OCI-M2 (cell line): Measurements from ENCODE around the gene ZBED4.

ENCODE experiments used
- DNase-seq: peaks from one replicate; lab custom pipeline; 2025; ENCODE audit not compliant: unreplicated experiment; lab: John Stamatoyannopoulos, UW

ZBED4 gene

DNA sequence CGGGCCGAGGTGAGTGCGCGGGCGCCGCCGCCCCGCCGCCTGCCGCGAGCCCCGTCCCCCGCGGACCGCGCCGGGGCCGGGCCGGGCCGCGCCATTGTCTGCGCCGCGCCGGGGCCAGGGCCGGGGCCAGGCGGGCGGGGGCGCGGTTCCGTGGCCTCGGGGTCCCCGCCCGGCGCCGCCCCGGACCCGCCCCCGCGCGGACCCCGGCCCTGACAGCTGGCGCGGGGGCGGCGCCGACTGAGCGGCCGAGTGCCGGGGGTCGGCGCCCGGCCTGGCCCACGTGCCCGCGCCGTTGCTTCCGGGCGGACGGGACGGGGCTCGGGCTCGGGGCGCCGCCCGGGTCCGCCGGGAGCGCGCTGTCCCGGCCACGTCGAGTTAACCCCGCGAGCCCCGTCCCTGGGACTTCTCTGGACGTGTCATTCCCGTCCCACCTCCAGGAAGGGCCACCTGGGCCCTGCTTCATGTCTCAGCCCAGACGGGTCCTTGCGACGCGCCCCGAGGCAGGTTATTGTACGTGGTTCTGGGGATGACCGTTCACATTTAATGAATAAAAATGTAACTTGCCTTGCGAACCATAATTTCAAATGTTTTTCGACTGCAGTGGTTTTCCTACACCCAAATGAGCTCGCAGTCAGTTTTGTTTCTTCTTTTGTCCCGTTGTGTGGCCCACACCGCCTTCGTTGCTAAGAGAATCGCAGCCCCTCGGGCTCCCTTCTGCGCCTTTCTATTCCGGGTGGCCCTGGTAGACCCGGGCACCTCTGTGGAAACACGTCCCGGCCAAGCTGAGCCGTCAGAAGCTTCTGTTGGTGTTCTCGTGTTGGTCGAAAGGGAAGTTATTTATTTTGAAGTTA lies 562 bp downstream of the ZBED4 start:
- no peak for DNase-seq

DNA sequence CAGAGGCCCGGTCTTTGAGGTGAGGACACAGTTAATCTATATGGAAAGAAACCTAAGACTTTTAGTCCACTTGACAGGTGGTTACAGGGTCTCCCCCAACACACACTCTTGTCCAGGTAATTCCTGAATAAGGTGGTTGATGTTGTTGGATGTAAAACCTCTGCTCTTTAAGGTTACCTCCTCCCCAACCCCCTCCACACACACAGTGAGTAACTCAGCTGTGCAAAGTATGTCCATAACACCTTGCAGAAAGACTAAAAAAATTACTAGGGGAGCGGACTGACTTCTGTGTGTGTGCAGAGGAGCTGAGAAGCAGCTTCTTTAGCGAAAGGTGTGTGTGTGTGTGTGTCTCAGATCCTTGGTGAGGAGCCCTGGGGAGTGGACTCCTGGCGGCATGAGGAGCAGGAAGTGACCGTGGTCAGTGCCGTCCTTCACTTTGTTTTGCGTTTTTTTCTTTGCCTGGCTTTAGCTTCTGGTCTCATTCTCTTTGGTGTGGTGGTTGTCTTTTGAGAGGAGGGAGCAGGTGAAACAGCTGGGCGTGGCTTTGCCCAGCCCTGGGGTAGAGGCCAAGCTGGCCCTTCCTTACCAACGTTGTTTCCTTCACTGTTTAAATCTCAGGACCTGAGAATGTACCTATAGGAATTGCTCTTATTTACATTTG lies 1.7 kb downstream of the ZBED4 start:
- no peak for DNase-seq

DNA sequence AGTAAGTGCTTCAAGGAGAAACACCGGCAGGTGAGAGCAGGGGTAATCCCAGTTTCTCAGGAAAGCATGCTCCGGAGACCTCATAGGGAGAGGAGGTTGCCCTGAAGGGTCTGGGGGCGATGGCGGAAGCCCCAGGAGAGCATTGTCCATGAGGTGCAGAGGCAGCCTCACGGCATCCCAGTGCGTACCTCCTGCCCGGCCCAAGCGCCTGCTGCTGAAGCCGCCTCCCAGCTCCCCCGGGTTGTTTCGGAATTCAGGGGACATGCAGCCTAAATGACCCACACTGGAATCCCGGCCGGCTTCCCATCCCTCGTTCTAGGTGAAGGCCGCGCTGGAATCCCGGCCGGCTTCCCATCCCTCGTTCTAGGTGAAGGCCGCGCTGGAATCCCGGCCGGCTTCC lies 2.7 kb downstream of the ZBED4 start:
- DNase-seq = no peak

DNA sequence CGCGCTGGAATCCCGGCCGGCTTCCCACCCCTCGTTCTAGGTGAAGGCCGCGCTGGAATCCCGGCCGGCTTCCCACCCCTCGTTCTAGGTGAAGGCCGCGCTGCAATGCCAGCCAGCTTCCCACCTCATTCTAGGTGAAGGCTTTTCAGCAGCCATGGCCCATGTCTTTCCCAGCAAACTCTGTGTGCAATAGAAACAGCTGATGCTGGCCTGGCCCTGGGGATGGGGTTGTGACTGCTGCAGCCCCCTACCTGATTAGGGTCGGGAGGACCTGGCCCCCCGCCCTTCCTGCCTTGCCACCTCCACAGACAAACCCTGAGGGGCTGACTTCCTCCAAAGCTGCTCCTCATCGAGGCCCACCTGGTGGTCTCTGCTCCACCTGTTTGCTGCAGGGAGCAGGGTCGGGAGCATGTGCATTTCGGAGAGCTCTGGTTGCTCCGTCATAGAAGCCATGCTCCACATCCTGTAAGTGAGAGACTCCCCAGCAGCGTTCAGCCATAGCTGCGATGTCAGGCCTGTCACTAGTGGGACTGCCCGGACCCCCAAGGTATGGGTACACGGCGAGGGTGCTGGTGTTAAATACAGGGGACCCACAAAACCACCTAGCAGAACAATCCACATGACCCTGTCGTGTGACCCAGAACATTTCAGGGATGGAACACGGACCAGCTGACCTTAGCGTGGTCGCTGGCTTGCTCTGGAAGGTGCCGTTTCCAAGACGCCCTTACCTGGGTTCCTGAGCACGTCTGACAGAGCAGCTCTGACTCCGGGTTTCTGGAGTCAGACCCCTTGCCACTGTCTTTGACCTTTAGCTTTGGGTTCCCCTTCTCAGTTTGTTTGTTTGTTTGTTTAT lies 3.3 kb downstream of the ZBED4 start:
- DNase-seq = no peak

DNA sequence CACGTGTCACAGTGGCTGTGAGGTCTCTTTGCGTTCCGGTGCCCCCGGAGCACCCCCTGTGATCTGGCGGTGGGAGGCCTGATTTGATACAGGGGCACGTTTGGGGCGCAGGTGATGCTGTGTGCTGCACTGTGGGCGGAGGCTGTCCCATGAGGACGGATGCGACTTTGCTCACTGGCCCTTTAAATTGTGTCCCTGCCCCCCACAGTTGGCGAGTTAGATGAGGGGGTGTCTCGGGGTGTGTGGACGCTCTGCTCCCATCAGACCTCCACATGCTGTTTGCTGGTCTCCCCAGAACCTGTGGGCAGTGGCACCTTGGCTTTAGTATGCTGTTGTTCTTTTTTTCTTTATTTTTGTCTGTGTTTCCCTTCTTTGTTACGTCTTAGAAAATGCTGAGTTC lies 5.2 kb downstream of the ZBED4 start:
- DNase-seq = no peak

DNA sequence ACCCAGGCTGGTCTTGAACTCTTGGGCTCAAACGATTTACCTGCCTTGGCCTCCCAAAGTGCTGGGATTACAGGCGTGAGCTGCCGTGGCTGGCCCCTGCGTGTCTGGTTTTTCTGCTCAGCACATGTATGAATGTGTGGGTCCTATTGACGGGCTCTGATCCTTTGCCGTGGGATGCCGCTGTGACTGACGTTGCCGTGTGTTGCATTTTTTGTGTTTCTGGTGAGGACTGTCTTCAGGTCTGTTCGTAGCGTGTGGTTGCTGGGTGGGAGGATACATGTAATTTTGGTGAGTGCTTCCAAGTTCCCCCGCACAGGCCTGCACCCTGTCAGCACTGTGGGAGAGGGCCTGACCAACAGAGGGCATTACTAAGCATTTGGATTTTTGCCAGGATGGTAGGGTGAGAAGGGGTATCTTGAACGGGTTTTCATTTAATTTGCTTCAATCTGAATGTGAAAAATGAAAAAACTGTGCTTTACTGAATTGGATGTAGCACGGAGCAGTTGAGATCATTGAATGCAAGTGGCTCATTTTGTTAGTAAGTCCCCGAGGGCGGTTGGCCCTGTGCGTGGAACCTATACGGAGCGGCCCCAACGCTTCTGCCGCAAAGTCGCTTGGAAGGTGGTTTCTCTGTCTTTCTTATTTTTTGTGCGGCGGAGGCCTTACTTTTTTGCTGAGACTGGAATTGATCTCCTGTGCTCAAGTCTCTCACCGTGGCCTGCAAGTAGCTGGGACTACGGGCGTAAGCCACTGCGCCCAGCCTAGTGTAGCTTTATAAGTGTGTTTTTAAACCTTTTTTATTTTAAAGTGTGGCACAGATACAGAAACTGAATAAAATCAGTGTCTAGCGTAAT lies 8.2 kb downstream of the ZBED4 start:
- no peak for DNase-seq

DNA sequence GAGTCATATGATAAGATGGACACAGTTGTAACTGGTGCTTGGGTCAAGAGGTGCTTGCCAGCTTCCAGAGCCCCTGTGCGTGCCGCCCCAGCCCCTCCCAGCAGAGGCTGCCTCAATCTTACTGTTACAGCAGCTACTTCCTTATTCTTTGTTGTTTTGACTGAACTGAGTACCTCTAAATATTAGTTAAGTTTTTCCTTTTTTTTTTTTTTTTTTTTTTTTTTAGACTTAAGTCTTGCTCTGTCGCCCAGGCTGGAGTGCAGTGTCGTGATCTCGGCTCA lies 8.8 kb downstream of the ZBED4 start:
- DNase-seq = no peak

DNA sequence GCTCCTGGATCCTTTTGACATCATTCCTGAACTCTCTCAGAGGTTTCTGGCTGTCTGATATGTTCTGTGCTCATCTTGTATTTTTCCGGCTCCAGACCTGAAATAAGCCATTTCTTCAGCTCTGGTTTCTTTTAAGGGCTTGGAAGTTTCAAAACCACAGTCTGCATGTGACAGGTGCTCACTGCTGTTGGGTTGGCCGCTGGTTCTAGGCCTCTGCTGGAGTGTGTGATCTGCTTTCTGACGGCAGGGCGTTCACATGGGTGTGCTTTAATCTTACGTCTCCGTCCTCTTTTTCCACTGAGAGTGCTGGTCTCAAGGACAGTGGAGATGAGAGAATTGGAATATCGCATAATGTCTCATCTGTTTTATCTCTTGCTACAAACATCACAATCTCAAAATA lies 10.3 kb downstream of the ZBED4 start:
- no peak for DNase-seq

DNA sequence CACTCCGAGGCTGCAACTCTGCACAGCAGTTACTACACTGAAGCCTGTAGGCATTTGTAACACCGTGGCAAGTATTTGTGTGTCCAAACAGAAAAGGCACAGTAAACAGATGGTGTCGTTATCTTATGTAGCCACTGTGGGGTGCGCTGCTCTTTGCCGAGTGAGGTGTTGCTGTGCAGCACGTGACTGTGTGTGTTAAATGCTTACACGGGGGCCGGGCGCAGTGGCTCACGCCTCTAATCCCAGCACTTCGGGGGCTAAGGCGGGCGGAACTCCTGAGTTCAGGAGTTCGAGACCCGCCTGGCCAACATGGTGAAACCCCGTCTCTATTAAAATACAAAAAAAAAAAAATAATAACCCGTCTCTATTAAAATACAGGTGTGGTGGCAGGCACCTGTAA lies 11.5 kb downstream of the ZBED4 start:
- no peak for DNase-seq

DNA sequence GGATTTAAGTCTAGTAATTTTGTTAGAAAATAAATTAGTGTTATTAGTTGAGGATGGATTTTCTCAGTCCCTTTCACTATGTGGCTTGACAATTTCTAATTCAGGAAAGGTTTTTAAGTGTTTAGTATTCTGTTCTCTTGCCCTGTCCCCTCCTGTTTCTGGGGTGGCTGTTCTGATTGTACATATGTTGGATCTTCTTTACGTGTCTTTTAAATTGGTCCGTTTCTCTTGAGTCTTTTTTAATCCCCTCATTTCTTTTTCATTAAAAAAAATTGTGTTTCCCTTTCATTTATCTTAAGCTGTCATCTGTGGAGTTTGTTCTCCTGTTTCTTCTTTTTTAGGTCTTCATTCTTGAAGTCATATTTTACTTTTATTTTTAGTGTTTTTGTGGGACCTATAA lies 12.5 kb downstream of the ZBED4 start:
- no peak for DNase-seq

DNA sequence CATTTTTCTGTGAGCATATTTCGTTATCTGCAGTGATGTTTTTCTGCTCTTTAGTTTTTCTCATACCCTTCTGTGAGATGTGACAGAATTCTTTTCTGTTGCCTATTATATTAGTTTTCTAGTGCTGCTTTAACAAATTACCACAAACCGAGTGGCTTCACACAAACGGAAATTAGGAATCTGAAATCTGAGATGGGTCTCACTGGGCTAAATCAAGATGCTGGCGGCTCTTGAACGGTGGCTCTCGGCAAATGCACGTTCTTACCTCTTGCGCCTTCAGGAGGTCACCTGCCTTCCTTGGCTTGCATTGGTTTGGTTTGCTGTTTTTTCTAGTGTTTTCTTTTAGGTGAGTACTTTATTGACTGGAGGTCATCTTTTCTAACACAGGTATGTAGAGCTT lies 13.0 kb downstream of the ZBED4 start:
- no peak for DNase-seq

DNA sequence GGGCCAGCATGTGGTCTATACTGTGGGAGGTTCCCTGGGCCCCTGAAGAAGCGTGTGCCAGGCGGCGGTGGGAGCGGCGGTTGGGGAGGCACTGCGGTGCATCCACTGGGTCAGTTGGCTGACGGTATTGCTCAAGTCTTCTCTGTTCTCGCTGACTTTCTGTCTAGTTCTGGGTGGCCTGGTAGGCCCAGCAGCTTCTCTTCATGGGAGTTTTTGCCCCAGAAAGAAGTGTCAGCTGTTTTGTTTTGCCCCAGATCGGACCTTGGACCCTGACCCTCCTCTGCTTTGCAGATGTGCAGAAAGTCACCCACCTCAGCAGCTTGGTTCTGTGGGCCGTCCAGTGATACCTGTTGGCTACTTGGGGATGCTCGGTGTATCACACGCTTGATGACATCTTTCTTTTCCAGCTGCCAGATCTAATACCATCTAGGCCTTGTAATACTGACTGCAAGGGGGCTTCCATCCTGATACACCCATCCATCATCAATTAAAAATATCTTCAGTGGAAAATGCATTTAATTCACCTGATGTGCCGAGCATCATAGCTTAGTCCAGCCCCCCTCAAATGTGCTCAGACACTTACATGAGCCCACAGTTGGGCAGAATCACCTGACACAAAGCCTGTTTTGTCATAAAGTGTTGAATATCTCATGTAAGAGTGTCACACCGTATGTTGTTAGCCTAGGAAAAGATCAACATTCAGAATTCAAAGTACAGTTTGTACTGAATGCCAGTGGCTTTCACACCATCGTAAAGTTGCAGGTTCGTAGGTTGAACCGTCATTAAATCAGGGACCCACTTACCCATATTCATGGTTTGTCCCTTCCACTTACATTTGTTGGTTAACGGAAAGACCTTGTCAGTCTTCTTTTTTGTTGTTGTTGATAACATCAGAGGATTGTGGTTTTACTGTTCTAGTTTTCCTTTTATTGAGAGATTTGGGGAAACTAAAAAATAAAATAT lies 13.9 kb downstream of the ZBED4 start:
- no peak for DNase-seq

DNA sequence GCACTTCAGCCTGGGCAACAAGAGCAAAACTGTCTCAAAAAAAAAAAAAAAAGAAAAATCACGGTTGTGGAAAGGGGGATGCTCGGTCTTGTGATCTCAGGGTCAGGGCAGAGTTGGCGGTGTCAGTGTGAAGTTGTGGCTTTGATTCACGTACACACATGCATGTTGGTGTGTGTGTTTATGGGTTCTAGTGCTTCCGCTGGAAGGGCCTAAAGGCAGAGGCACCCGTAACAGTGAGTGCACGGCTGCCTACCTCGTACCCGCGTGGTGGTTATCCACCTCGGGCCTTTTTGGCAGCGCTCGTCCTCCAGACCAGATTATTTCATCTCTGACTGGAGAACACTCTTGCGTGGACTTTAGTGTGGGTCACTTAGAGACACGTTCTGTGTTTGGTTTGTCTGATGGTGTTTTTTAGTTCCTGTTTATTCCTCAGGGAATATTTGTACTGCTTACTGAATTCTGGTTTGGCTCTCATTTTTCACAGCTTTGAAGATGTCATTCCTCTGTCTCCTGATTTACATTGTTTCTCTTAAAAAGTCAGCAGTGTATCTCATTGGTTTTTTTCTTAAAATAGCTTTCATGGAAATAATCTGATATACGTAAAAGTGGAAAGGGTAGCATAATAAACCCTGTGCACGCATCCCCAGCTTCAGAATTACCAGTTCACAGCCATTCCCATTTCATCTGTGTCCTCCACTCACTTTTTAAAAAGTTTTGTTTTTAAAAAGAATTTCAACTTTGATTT lies 15.6 kb downstream of the ZBED4 start:
- no peak for DNase-seq

DNA sequence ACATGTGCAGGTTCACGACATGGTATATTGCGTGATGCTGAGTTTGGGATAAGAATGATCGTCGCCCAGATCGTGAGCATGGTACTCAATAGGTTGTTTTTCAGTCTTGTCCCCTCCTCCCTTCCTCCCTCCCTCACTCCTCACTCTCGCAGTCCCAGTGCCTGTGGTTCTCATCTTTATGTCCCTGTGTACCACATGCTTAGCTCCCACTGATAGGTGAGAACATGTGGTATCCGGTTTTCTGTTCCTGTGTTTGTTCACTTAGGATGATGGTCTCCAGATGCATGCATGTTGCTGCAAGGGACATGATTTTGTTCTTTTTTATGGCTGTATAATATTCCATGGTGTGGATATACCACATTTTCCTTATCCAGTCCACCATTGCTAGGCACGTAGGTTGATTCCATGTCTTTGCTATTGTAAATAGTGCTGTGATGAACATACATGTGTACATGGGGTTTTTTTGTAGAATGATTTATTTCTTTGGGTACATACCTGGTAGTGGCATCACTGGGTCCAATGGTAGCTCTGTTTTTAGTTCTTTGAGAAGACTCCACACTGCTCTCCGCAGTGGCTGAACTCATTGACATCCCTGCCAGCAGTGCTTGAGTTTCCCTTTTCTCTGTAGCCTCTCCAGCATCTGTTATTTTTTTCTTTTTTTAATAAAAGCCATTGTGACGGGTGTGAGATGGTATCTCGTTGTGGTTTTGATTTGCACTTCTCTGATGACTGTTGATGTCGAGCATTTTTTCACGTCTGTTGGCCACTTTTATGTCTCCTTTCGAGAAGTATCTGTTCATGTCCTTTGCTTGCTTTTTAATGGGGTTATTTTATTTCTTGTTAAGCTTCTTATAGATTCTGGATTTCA lies 16.4 kb downstream of the ZBED4 start:
- no peak for DNase-seq

DNA sequence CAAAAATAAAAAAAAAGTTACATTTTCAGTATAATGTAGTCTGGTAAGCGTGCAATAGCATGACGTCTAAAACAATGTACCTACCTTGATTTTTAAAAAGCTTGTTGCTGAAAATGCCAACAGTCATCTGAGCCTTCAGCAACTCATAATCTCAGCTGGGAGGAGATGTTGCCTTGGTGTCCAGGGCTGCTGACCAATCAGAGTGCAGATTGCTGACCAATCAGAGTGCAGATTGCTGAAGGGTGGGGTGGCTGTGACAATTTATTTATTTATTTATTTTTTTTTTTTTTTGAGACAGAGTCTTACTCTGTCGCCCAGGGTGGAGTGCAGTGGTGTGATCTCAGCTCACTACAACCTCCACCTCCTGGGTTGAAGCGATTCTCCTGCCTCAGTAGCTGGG lies 17.8 kb downstream of the ZBED4 start:
- no peak for DNase-seq

DNA sequence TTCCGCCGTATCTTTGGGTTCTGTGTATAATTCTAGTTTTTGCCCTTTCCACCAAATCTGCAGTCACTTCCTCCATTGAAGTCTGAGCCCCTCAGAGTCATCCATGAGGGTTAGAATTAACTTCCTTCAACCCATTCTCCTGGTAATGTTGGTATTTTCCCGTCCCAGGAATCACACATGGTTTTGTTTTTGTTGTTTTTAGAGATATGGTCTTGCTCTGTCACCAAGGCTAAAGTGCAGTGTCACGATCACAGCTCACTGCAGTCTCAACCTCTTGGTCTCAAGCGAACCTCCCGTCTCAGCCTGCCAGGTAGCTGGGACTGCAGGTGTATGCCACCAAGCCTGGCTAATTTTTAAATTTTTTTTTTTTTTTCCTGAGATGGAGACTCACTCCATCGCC lies 18.7 kb downstream of the ZBED4 start:
- no peak for DNase-seq

DNA sequence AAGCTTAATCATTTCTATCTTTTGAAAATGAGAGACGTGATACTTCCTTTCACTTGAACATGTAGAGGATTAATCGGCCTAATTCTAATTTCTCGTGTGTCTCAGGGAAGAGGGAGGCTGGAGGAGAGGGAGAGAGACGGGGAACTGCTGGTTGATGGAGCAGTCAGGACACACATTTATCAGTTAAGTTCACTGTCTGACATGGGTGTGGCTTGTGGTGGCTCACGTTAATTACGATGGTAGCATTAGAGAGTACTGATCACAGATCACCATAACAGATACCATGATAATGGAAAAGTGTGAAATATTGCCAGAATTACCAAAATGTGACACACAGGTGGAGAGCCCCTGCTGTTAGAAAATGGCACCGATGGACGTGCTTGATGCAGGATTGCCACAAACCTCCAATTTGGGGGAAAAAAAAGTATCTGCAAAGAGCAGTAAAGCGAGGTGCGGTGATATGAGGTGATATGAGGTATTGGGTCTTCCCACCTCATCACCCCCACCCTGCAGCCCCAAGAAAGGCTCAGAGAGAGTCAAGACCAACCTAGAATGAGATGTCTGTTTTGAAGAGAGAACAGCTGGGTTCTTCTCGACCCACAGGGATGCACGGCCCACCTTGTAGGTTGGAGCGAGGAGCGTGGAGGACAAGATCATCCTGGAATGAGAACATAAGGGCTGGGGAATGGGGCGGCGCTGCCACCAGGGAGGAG lies 19.7 kb downstream of the ZBED4 start:
- DNase-seq = no peak

DNA sequence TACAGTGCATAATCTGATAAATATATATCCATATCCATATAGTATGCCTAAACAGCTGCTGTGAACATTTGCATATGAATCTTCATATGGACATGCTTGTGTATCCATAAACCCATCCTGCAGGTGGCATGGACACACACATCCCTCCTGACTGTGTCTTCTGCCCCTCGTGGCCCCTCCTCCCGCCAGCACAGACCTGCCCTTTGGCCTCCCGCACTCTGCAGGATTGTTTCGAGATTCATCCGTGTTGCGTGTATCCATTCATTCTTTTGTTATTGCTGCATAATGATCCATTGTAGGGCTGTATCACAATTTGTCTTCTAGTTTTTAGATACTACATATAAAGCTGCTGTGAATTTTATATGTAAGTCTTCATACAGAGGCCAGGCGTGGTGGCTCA lies 24.0 kb downstream of the ZBED4 start:
- no peak for DNase-seq
